HepG2 (cell line): Measurements from ENCODE around the gene SCFD1. TPM values are rescaled to one million over a fixed set of nuclear protein-coding genes. Genes with fewer than 3 reads are reported as not detected.

Experiments used
- ATAC-seq: fragments of 200-7000 bp; cut with Tn5 transposase; 3 replicates; pipeline ENCODE4 v1.9.1; 2020; ENCODE audit warnings: mild to moderate bottlenecking, moderate library complexity
- BruUV-seq: library from RNA; stranded (reverse); fragments of 400-500 nt; replicated peaks from 2 replicates; lab custom pipeline; 2021; lab: Mats Ljungman, UMichigan
- CTCF ChIA-PET: fragments of 300-600 bp; formaldehyde crosslinking; extraction: SDS; loops from one replicate; lab custom pipeline; 2021; ENCODE audit warnings: low total read pairs, inconsistent platforms, low intra/inter-chr PET ratio; lab: Yijun Ruan, JAX
- POLR2A ChIA-PET: fragments of 350-600 bp; sonication (Branson Sonifier 250); formaldehyde crosslinking; loops from one replicate; lab custom pipeline; 2020; ENCODE audit warnings: antibody characterized with exemption, inconsistent platforms; lab: Yijun Ruan, JAX
- DNase-seq: peaks from one replicate; pipeline ENCODE4 v3.0.0-alpha.2; 2015; ENCODE audit warnings: low spot score
- FAIRE-seq: peaks from 3 replicates; lab custom pipeline; 2011; peaks lifted over from hg19 to GRCh38; lab: Jason Lieb, UNC
- H2AFZ ChIP-seq: one replicate; pipeline ENCODE4 v1.6.1; 2011; ENCODE audit warnings: low read length, inconsistent platforms
- H3K27ac ChIP-seq: fragments of 300-600 bp; 3 replicates; pipeline ENCODE4 v1.8.0; 2011; ENCODE audit warnings: mixed run types, mild to moderate bottlenecking, mixed read lengths, low read length, inconsistent platforms; ENCODE audit not compliant: insufficient read depth; ENCODE audit errors: extremely low read length
- H3K27me3 ChIP-seq, 2 experiments: fragments of 200-600 bp in 1 of 2; 2 replicates in 1 of 2; 3 replicates in 1 of 2; pipeline versions ENCODE4 v1.6.0 to v1.8.0; 2011; ENCODE audit warnings: low read length in 2 of 2, mild to moderate bottlenecking in 2 of 2, moderate library complexity in 2 of 2, inconsistent platforms in 1 of 2; ENCODE audit not compliant: insufficient read depth in 2 of 2, control insufficient read depth in 1 of 2
- H3K36me3 ChIP-seq, 2 experiments: fragments of 200-600 bp in 1 of 2; replicated peaks in 1 of 2; 2 replicates in 1 of 2; 3 replicates in 1 of 2; pipeline versions ENCODE4 v1.5.1 to v1.8.0; 2011; ENCODE audit warnings: low read length in 2 of 2, inconsistent platforms in 1 of 2; ENCODE audit not compliant: insufficient read depth in 2 of 2, control insufficient read depth in 1 of 2
- H3K4me1 ChIP-seq: 2 replicates; pipeline ENCODE4 v1.5.1; 2012; ENCODE audit warnings: low read length, inconsistent platforms; ENCODE audit not compliant: insufficient read depth
- H3K4me2 ChIP-seq: 2 replicates; pipeline ENCODE4 v1.6.0; 2011; ENCODE audit warnings: low read depth, low read length, inconsistent platforms
- H3K4me3 ChIP-seq, 3 experiments: fragments of 200-600 bp in 1 of 3; sonication (generic), shearing (Covaris generic) in 1 of 3; replicated peaks in 1 of 3; 2 replicates each; pipeline ENCODE4 v1.5.1; 2011 to 2016; ENCODE audit warnings: low read length in 3 of 3, inconsistent platforms in 2 of 3, low read depth in 2 of 3, mild to moderate bottlenecking in 2 of 3, control low read depth in 1 of 3, mixed read lengths in 1 of 3; ENCODE audit not compliant: insufficient read depth in 1 of 3
- H3K79me2 ChIP-seq: one replicate; pipeline ENCODE4 v1.6.1; 2011; ENCODE audit warnings: low read length, inconsistent platforms; ENCODE audit not compliant: insufficient read depth
- H3K9ac ChIP-seq: 2 replicates; pipeline ENCODE4 v1.6.0; 2011; ENCODE audit warnings: mild to moderate bottlenecking, low read depth, low read length, inconsistent platforms; ENCODE audit not compliant: insufficient read depth
- H3K9me3 ChIP-seq: 2 replicates; pipeline ENCODE4 v1.5.1; 2012; ENCODE audit warnings: mild to moderate bottlenecking, low read length
- H4K20me1 ChIP-seq: 2 replicates; pipeline ENCODE4 v1.6.0; 2011; ENCODE audit warnings: inconsistent platforms, mild to moderate bottlenecking, low read length, moderate library complexity; ENCODE audit not compliant: insufficient read depth
- ATF3 ChIP-seq: sonication (generic); formaldehyde crosslinking; IDR thresholded peaks from 2 replicates; pipeline ENCODE4 v1.4.0; 2020; ENCODE audit warnings: missing genetic modification reagents
- ATF7-NPFF ChIP-seq: sonication (generic); formaldehyde crosslinking; IDR thresholded peaks from 2 replicates; pipeline ENCODE4 v1.8.1; 2023; ENCODE audit warnings: mild to moderate bottlenecking, low read depth, missing genetic modification reagents, moderate library complexity
- FOXK1 ChIP-seq: sonication (generic); formaldehyde crosslinking; IDR thresholded peaks from 2 replicates; pipeline ENCODE4 v1.4.0; 2020; ENCODE audit warnings: low read depth, missing genetic modification reagents, borderline replicate concordance
- HNRNPUL1 ChIP-seq: fragments of 200-400 bp; formaldehyde crosslinking; IDR thresholded peaks from 2 replicates; pipeline ENCODE4 v1.6.1; 2017; ENCODE audit warnings: low read depth, mild to moderate bottlenecking, low read length, moderate library complexity
- JUNB ChIP-seq: sonication (generic); formaldehyde crosslinking; IDR thresholded peaks from 2 replicates; pipeline ENCODE4 v1.8.0; 2022; ENCODE audit warnings: missing genetic modification reagents, mild to moderate bottlenecking, borderline replicate concordance
- PRPF4 ChIP-seq: fragments of 200-400 bp; formaldehyde crosslinking; IDR thresholded peaks from 2 replicates; pipeline ENCODE4 v1.6.1; 2016; ENCODE audit warnings: low read length, low read depth; ENCODE audit not compliant: poor library complexity, severe bottlenecking
- RAD21 ChIP-seq: fragments of 450-650 bp; formaldehyde crosslinking; IDR thresholded peaks from 2 replicates; pipeline ENCODE4 v1.5.0; 2020; ENCODE audit warnings: mild to moderate bottlenecking
- RFXAP ChIP-seq: sonication (generic); formaldehyde crosslinking; IDR thresholded peaks from 2 replicates; pipeline ENCODE4 v1.4.0; 2020; ENCODE audit warnings: missing genetic modification reagents, borderline replicate concordance
- SETDB1 ChIP-seq: sonication (generic); formaldehyde crosslinking; IDR thresholded peaks from 2 replicates; pipeline ENCODE4 v1.5.1; 2020; ENCODE audit warnings: missing genetic modification reagents, mild to moderate bottlenecking, borderline replicate concordance
- SMAD9 ChIP-seq: sonication (generic); formaldehyde crosslinking; IDR thresholded peaks from 2 replicates; pipeline ENCODE4 v1.5.1; 2020; ENCODE audit warnings: mild to moderate bottlenecking, missing genetic modification reagents
- SMYD3 ChIP-seq: sonication (generic); formaldehyde crosslinking; IDR thresholded peaks from 2 replicates; pipeline ENCODE4 v1.8.1; 2023; ENCODE audit warnings: mild to moderate bottlenecking, missing genetic modification reagents
- ZNF281 ChIP-seq: sonication (generic); formaldehyde crosslinking; IDR thresholded peaks from 2 replicates; pipeline ENCODE4 v1.4.0; 2020; ENCODE audit warnings: missing genetic modification reagents, borderline replicate concordance
- ZNF317 ChIP-seq: sonication (generic); formaldehyde crosslinking; IDR thresholded peaks from 2 replicates; pipeline ENCODE4 v1.5.0; 2020; ENCODE audit warnings: mild to moderate bottlenecking, missing genetic modification reagents
- ZNF333 ChIP-seq: sonication (generic); formaldehyde crosslinking; IDR thresholded peaks from 2 replicates; pipeline ENCODE4 v1.4.0; 2020; ENCODE audit warnings: mild to moderate bottlenecking, missing genetic modification reagents, borderline replicate concordance
- ZNF580 ChIP-seq: IDR thresholded peaks from 2 replicates; pipeline ENCODE4 v1.6.1; 2016; ENCODE audit warnings: low read depth, borderline replicate concordance
- ZNF644 ChIP-seq: IDR thresholded peaks from 2 replicates; pipeline ENCODE4 v1.6.1; 2016; ENCODE audit warnings: low read depth
- WGBS: methylation state at CpG from one replicate; pipeline ENCODE4 v1.1.6; 2017; ENCODE audit warnings: low lambda C conversion rate; 5-methylcytosine and 5-hydroxymethylcytosine counted together
- in situ Hi-C: cut with HindIII; loops from 2 replicates; pipeline ENCODE4 v1.10.0; 2017; ENCODE audit warnings: low pct_unique_long_range_greater_than_20kb; ENCODE audit not compliant: extremely low pct_ligation_motif_present
- intact Hi-C: fragments of 100-400 bp; cut with micrococcal nuclease; formaldehyde crosslinking; loops from one replicate; pipeline ENCODE4 v1.10.0; 2022; ENCODE audit not compliant: unreplicated experiment
- polyA plus RNA-seq, 8 experiments: library from polyadenylated mRNA; depleted of rRNA in 3 of 8; stranded (reverse) in 7 of 8; unstranded in 1 of 8; fragments of >200 nt; fragmentation: Illumina TruSeq in 4 of 8; extraction: Trizol in 4 of 8; gene quantifications; 2 replicates each; pipeline versions ENCODE4 v1.2.1 to v1.2.3, GENCODE V29; 2011 to 2016; ENCODE audit warnings: low read depth in 4 of 8, missing spikeins in 1 of 8, mixed read lengths in 1 of 8; ENCODE audit not compliant: insufficient read depth in 1 of 8
- total RNA-seq, 5 experiments: library from RNA; depleted of rRNA; stranded (reverse); fragments of >200 nt; fragmentation: Illumina TruSeq; extraction: Trizol; gene quantifications; 2 replicates each; pipeline ENCODE4 v1.2.3, GENCODE V29; 2016; ENCODE audit warnings: low read depth in 1 of 5
- TF ChIP-seq, protein P1 (sequence below): sonication (generic); formaldehyde crosslinking; IDR thresholded peaks from 2 replicates; pipeline ENCODE4 v1.5.1; 2020; ENCODE audit warnings: mild to moderate bottlenecking, missing genetic modification reagents

Gene SCFD1
- total and polyA plus RNA-seq, 2 of the 13 experiments (the other 11 are each of a cell fraction or from before 2014, with no cell fraction given): 235 to 256 TPM

DNA sequence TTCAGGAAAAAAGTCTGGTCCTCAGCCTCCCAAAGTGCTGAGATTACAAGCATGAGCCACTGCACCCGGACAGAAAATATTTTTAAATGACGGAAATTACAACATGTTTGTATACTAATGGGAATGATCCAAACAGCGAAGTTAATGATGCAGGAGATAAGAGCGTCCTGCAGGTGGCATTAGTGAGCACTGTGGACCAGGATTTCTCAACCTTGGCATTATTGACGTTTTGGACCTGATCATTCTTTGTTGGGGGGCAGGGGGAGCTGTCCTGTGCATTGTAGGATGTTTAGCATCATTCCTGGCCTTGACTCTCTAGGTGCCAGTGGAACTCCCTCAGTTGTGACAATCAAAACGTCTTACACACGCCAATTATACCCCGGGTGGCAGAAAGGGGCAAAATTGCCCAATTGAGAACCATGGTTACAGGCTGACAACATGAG is 34.1 kb downstream of the SCFD1 start:
- peaks cover 9% of the 10 kb centered on the region for H4K20me1 ChIP-seq
- DNase-seq (peak; percentile 68), ATAC-seq (peak; percentile 84), FAIRE-seq (peak; percentile 64)
- no peak overlapping the region for H3K9ac ChIP-seq
- no TSS peak for BruUV-seq
- no peak overlapping the region for H3K4me2 ChIP-seq
- H3K9me3 ChIP-seq: no peaks in the 10 kb centered on the region
- no peak overlapping the region for H2AFZ ChIP-seq
- peaks cover 37 to 94% of the 10 kb centered on the region in 2 experiments for H3K36me3 ChIP-seq
- peaks cover 10% of the 10 kb centered on the region; the same call in 1 of the 2 replicates for H3K4me1 ChIP-seq
- POLR2A ChIA-PET: no interaction called here
- H3K4me3 ChIP-seq: no peak overlapping the region
- no peaks in the 10 kb centered on the region for H3K27me3 ChIP-seq
- no peaks in the 10 kb centered on the region for H3K79me2 ChIP-seq
- CTCF ChIA-PET: interaction anchor here (1.1 to 2.5 kb wide), 3 partner anchors 26 to 250 kb away, joined by 4 to 12 read pairs (median 10); no protein-coding TSS in a partner anchor
- intact Hi-C loops: loop anchor here (1.0 to 5.0 kb wide), 3 partner anchors 36 to 250 kb away; no protein-coding TSS in a partner anchor
- in situ Hi-C loops: no loop called here
- WGBS: 72% methylated on average over 8 of the region's 8 CpGs
- H3K27ac ChIP-seq: no peak overlapping the region
- no peak for TF ChIP-seq JUNB (CRISPR knock-in tag)
- no peak for TF ChIP-seq RFXAP
- no peak; the same call in 1 of the 2 replicates for TF ChIP-seq ZNF580 (CRISPR knock-in tag)
- peak; percentile 61 for TF ChIP-seq RAD21
- TF ChIP-seq, protein P1, sequence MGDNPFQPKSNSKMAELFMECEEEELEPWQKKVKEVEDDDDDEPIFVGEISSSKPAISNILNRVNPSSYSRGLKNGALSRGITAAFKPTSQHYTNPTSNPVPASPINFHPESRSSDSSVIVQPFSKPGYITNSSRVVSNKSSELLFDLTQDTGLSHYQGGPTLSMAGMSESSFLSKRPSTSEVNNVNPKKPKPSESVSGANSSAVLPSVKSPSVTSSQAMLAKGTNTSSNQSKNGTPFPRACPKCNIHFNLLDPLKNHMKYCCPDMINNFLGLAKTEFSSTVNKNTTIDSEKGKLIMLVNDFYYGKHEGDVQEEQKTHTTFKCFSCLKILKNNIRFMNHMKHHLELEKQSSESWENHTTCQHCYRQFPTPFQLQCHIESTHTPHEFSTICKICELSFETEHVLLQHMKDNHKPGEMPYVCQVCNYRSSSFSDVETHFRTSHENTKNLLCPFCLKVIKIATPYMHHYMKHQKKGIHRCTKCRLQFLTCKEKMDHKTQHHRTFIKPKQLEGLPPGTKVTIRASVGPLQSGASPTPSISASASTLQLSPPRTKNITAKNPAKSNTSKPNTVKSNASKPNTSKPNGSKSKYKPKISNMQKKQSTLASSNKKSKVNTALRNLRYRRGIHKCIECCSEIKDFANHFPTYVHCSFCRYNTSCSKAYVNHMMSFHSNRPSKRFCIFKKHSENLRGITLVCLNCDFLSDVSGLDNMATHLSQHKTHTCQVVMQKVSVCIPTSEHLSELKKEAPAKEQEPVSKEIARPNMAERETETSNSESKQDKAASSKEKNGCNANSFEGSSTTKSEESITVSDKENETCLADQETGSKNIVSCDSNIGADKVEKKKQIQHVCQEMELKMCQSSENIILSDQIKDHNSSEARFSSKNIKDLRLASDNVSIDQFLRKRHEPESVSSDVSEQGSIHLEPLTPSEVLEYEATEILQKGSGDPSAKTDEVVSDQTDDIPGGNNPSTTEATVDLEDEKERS (CRISPR knock-in tag): no peak
- peak; percentile 57; the same call in 1 of the 2 replicates for TF ChIP-seq FOXK1
- peak; percentile 50; the same call in 1 of the 2 replicates for TF ChIP-seq ZNF317
- TF ChIP-seq ZNF281 (CRISPR knock-in tag): peak; percentile 81; the same call in 1 of the 2 replicates
- no peak for TF ChIP-seq ATF3 (CRISPR knock-in tag)
- TF ChIP-seq ZNF644 (CRISPR knock-in tag): peak; percentile 64; the same call in 1 of the 2 replicates
- no peak for TF ChIP-seq ZNF333 (CRISPR knock-in tag)
- no peak for TF ChIP-seq HNRNPUL1
- TF ChIP-seq PRPF4: no peak
- peak; percentile 64; the same call in 1 of the 2 replicates for TF ChIP-seq ATF7-NPFF (CRISPR knock-in tag)
- TF ChIP-seq SETDB1 (CRISPR knock-in tag): no peak
- 0 out of 2 replicates have a peak, but pooled peaks have one; percentile 28 for TF ChIP-seq SMAD9 (CRISPR knock-in tag)
- TF ChIP-seq SMYD3 (CRISPR knock-in tag): no peak
